IMR-90 (cell line): Measurements from ENCODE around the gene TJP3. TPM values are rescaled to one million over a fixed set of nuclear protein-coding genes. Genes with fewer than 3 reads are reported as not detected.

Source experiments
- ATAC-seq: fragments of 200-7000 bp; cut with Tn5 transposase; 2 replicates; pipeline ENCODE4 v1.9.1; 2020; ENCODE audit warnings: low read depth, mild to moderate bottlenecking, moderate library complexity
- BruUV-seq: library from RNA; stranded (reverse); fragments of 400-500 nt; replicated peaks from 2 replicates; lab custom pipeline; 2021; lab: Mats Ljungman, UMichigan
- CTCF ChIA-PET: fragments of 300-600 bp; formaldehyde crosslinking; extraction: SDS; loops from one replicate; lab custom pipeline; 2021; ENCODE audit warnings: antibody characterized with exemption; lab: Yijun Ruan, JAX
- POLR2A ChIA-PET: fragments of 300-600 bp; sonication (Branson Sonifier 250); formaldehyde crosslinking; loops from one replicate; lab custom pipeline; 2022; ENCODE audit warnings: antibody characterized with exemption; ENCODE audit not compliant: unreplicated experiment; lab: Charles Lee
- DNase-seq: peaks from one replicate; pipeline ENCODE4 v3.0.0; 2013
- H2AFZ ChIP-seq: replicated peaks from 2 replicates; pipeline ENCODE3; 2013; ENCODE audit warnings: low read length, mild to moderate bottlenecking; ENCODE audit not compliant: poor library complexity
- H2AK5ac ChIP-seq: 2 replicates; pipeline ENCODE4 v1.6.1; 2013; ENCODE audit warnings: low read depth, low read length, inconsistent platforms
- H2AK9ac ChIP-seq: replicated peaks from 2 replicates; pipeline ENCODE3; 2013; ENCODE audit warnings: mild to moderate bottlenecking, low read depth, low read length, moderate library complexity; ENCODE audit not compliant: poor library complexity
- H2BK120ac ChIP-seq: 2 replicates; pipeline ENCODE4 v1.6.1; 2013; ENCODE audit warnings: low read depth, low read length, inconsistent platforms
- H2BK15ac ChIP-seq: 3 replicates; pipeline ENCODE4 v1.6.1; 2013; ENCODE audit warnings: low read depth, low read length, inconsistent platforms
- H2BK20ac ChIP-seq: 2 replicates; pipeline ENCODE4 v1.6.1; 2013; ENCODE audit warnings: low read depth, mild to moderate bottlenecking, inconsistent platforms, low read length, moderate library complexity
- H2BK5ac ChIP-seq: 2 replicates; pipeline ENCODE4 v1.6.1; 2013; ENCODE audit warnings: mild to moderate bottlenecking, low read depth, low read length, inconsistent platforms; ENCODE audit not compliant: poor library complexity, severe bottlenecking
- H3K14ac ChIP-seq: replicated peaks from 2 replicates; pipeline ENCODE4 v1.6.1; 2013; ENCODE audit warnings: low read depth, low read length, inconsistent platforms
- H3K18ac ChIP-seq: 2 replicates; pipeline ENCODE4 v1.6.1; 2013; ENCODE audit warnings: low read depth, low read length, control low read depth
- H3K23ac ChIP-seq: 2 replicates; pipeline ENCODE4 v1.6.1; 2013; ENCODE audit warnings: low read depth, low read length, inconsistent platforms
- H3K27ac ChIP-seq: 2 replicates; pipeline ENCODE4 v1.5.1; 2013; ENCODE audit warnings: mild to moderate bottlenecking, control low read depth, low read length; ENCODE audit not compliant: insufficient read depth
- H3K27me3 ChIP-seq: 2 replicates; pipeline ENCODE4 v1.6.1; 2013; ENCODE audit warnings: low read length; ENCODE audit not compliant: control insufficient read depth, insufficient read depth
- H3K36me3 ChIP-seq: 2 replicates; pipeline ENCODE4 v1.6.1; 2013; ENCODE audit warnings: low read length, mixed read lengths; ENCODE audit not compliant: control insufficient read depth, insufficient read depth
- H3K4ac ChIP-seq: 2 replicates; pipeline ENCODE4 v1.6.1; 2013; ENCODE audit warnings: low read depth, low read length, inconsistent platforms
- H3K4me1 ChIP-seq: 2 replicates; pipeline ENCODE4 v1.6.1; 2013; ENCODE audit warnings: low read length, mixed read lengths; ENCODE audit not compliant: control insufficient read depth, insufficient read depth
- H3K4me2 ChIP-seq: 2 replicates; pipeline ENCODE4 v1.6.1; 2013; ENCODE audit warnings: low read depth, mild to moderate bottlenecking, control low read depth, low read length, moderate library complexity
- H3K4me3 ChIP-seq: 2 replicates; pipeline ENCODE4 v1.5.1; 2013; ENCODE audit warnings: low read depth, mild to moderate bottlenecking, control low read depth, low read length, moderate library complexity; ENCODE audit not compliant: insufficient read depth
- H3K56ac ChIP-seq: 2 replicates; pipeline ENCODE4 v1.6.1; 2013; ENCODE audit warnings: low read length, inconsistent platforms; ENCODE audit not compliant: insufficient read depth; ENCODE audit errors: extremely low read depth
- H3K79me1 ChIP-seq, 2 experiments: 2 replicates each; pipeline ENCODE4 v1.6.1; 2013; ENCODE audit warnings: low read length in 2 of 2, inconsistent platforms in 1 of 2, low read depth in 1 of 2
- H3K9ac ChIP-seq: 2 replicates; pipeline ENCODE4 v1.6.1; 2013; ENCODE audit warnings: low read depth, low read length, control low read depth
- H3K9me1 ChIP-seq: 2 replicates; pipeline ENCODE4 v1.6.1; 2013; ENCODE audit warnings: low read length, inconsistent platforms; ENCODE audit not compliant: insufficient read depth
- H3K9me3 ChIP-seq: 2 replicates; pipeline ENCODE4 v1.6.1; 2013; ENCODE audit warnings: low read length; ENCODE audit not compliant: control insufficient read depth, insufficient read depth
- H4K20me1 ChIP-seq: 2 replicates; pipeline ENCODE4 v1.6.1; 2013; ENCODE audit warnings: low read length, inconsistent platforms; ENCODE audit not compliant: insufficient read depth
- H4K5ac ChIP-seq: 2 replicates; pipeline ENCODE4 v1.6.1; 2013; ENCODE audit warnings: mild to moderate bottlenecking, low read depth, low read length, control low read depth
- H4K8ac ChIP-seq, 2 experiments: 2 replicates each; pipeline ENCODE4 v1.6.1; 2013; ENCODE audit warnings: low read depth in 2 of 2, low read length in 2 of 2, control low read depth in 1 of 2, inconsistent platforms in 1 of 2
- H4K91ac ChIP-seq: 2 replicates; pipeline ENCODE4 v1.6.1; 2013; ENCODE audit warnings: low read depth, low read length, inconsistent platforms; ENCODE audit not compliant: insufficient read depth
- BHLHE40 ChIP-seq: fragments of 150-350 bp; IDR thresholded peaks from 2 replicates; pipeline ENCODE4 v1.6.1; 2016; ENCODE audit warnings: mild to moderate bottlenecking, low read depth, low read length
- FOS ChIP-seq: fragments of 150-350 bp; IDR thresholded peaks from 2 replicates; pipeline ENCODE4 v1.6.1; 2016; ENCODE audit warnings: low read depth, low read length
- MAZ ChIP-seq: IDR thresholded peaks from 2 replicates; pipeline ENCODE4 v1.6.1; 2012; ENCODE audit warnings: low read depth, mild to moderate bottlenecking, low read length, improper control_type of control experiment, moderate library complexity, borderline replicate concordance
- RFX5 ChIP-seq: IDR thresholded peaks from 2 replicates; pipeline ENCODE4 v1.8.0; 2012; ENCODE audit warnings: low read depth, mild to moderate bottlenecking, low read length, moderate library complexity
- SMC3 ChIP-seq: fragments of 150-350 bp; IDR thresholded peaks from 2 replicates; pipeline ENCODE4 v1.6.1; 2016; ENCODE audit warnings: low read depth, mild to moderate bottlenecking, antibody characterized with exemption, low read length, moderate library complexity
- USF2 ChIP-seq: fragments of 150-350 bp; IDR thresholded peaks from 2 replicates; pipeline ENCODE4 v1.6.1; 2017; ENCODE audit warnings: mild to moderate bottlenecking, antibody characterized with exemption, low read length, low read depth
- WGBS, 2 experiments: methylation state at CpG; one replicate each; pipeline versions ENCODE4 v1.1.5 to v1.1.7; 2013; ENCODE audit warnings: missing lambda C conversion rate in 2 of 2; ENCODE audit not compliant: insufficient read length in 1 of 2; ENCODE audit errors: extremely low coverage in 2 of 2; 5-methylcytosine and 5-hydroxymethylcytosine counted together
- dilution Hi-C: fragments of 300-500 bp; cut with HindIII; formaldehyde crosslinking; loops from one replicate; pipeline ENCODE4 v1.14.3; 2018; ENCODE audit warnings: low sequenced_read_pairs; ENCODE audit not compliant: unreplicated experiment
- in situ Hi-C: fragments of 300-500 bp; cut with MboI; formaldehyde crosslinking; loops from 3 replicates; pipeline ENCODE4 v1.14.3; 2019; ENCODE audit warnings: low sequenced_read_pairs, inconsistent platforms, mixed read lengths
- intact Hi-C: fragments of 100-400 bp; cut with micrococcal nuclease; formaldehyde crosslinking; loops from 2 replicates; pipeline ENCODE4 v1.10.0; 2022
- polyA plus RNA-seq, 3 experiments: library from polyadenylated mRNA; depleted of rRNA; stranded (reverse); fragments of >200 nt; gene quantifications; 2 replicates each; pipeline ENCODE4 v1.2.3, GENCODE V29; 2012; ENCODE audit warnings: low replicate concordance in 1 of 3
- total RNA-seq: library from RNA; depleted of rRNA; stranded (reverse); fragments of >200 nt; gene quantifications from 2 replicates; pipeline ENCODE4 v1.2.3, GENCODE V29; 2012

TJP3 gene
- total and polyA plus RNA-seq, 2 of the 4 experiments (the other 2 are of a cell fraction): not detected

GRCh38 chr19:3750211-3750610 is 42.0 kb downstream of the TJP3 start:
- TF ChIP-seq RFX5 (no peak), BHLHE40 (no peak), USF2 (no peak), MAZ (no peak), SMC3 (no peak), FOS (no peak)
- peaks cover 4% of the 10 kb centered on the region; the same call in 1 of the 2 replicates for H3K27me3 ChIP-seq

More at GRCh38 chr19:3750211-3750610, 42.0 kb downstream of the TJP3 start:
- no peak overlapping the region for H4K5ac ChIP-seq
- intact Hi-C loops (no loop called here), in situ Hi-C loops (no loop called here), dilution Hi-C loops (no loop called here)
- no peak overlapping the region for H3K56ac ChIP-seq
- H2AK5ac ChIP-seq: no peak overlapping the region
- H3K4me2 ChIP-seq: no peak overlapping the region
- H3K36me3 ChIP-seq: peaks cover 24% of the 10 kb centered on the region; the same call in 1 of the 2 replicates
- no peaks in the 10 kb centered on the region for H4K20me1 ChIP-seq
- no peak overlapping the region for H2BK20ac ChIP-seq
- H2AK9ac ChIP-seq: no peak overlapping the region
- no peak overlapping the region for H2AFZ ChIP-seq
- 100% methylated on average over 1 of the region's 2 CpGs; no CpG with 5 or more reads in 1 of the 2 experiments for WGBS, 2 experiments
- BruUV-seq: no TSS peak
- no peak overlapping the region for H4K8ac ChIP-seq
- no peak overlapping the region for H2BK5ac ChIP-seq
- H4K91ac ChIP-seq: no peak overlapping the region
- no peak for DNase-seq
- no peak overlapping the region for H3K4me3 ChIP-seq
- no peaks in the 10 kb centered on the region for H3K4me1 ChIP-seq
- ChIA-PET POLR2A (no interaction called here), CTCF (no interaction called here)
- no peaks in the 10 kb centered on the region; a peak in 1 of 4 replicates for H3K79me1 ChIP-seq
- no peak overlapping the region for H2BK120ac ChIP-seq
- no peak overlapping the region for H3K18ac ChIP-seq
- no peak for ATAC-seq
- no peak overlapping the region for H3K23ac ChIP-seq
- no peak overlapping the region for H3K27ac ChIP-seq
- H3K4ac ChIP-seq: no peak overlapping the region
- H3K9me3 ChIP-seq: no peaks in the 10 kb centered on the region
- no peaks in the 10 kb centered on the region for H3K9me1 ChIP-seq
- no peak overlapping the region for H2BK15ac ChIP-seq
- H3K14ac ChIP-seq: no peak overlapping the region
- no peak overlapping the region for H3K9ac ChIP-seq
